Stimulated activated CD4-positive, alpha-beta T cell treated with anti-CD3 and anti-CD28 coated beads, Interleukin-12 subunit alpha, Interleukin-12 subunit beta, amount 100 ng/mL, for 24 hours (primary cell): ENCODE data around the gene BRINP1.

ENCODE experiments used
- DNase-seq, 2 experiments: peaks; one replicate each; pipeline ENCODE4 v3.0.0-alpha.2; 2020; ENCODE audit warnings: low read depth in 2 of 2

The BRINP1 gene, protein sequence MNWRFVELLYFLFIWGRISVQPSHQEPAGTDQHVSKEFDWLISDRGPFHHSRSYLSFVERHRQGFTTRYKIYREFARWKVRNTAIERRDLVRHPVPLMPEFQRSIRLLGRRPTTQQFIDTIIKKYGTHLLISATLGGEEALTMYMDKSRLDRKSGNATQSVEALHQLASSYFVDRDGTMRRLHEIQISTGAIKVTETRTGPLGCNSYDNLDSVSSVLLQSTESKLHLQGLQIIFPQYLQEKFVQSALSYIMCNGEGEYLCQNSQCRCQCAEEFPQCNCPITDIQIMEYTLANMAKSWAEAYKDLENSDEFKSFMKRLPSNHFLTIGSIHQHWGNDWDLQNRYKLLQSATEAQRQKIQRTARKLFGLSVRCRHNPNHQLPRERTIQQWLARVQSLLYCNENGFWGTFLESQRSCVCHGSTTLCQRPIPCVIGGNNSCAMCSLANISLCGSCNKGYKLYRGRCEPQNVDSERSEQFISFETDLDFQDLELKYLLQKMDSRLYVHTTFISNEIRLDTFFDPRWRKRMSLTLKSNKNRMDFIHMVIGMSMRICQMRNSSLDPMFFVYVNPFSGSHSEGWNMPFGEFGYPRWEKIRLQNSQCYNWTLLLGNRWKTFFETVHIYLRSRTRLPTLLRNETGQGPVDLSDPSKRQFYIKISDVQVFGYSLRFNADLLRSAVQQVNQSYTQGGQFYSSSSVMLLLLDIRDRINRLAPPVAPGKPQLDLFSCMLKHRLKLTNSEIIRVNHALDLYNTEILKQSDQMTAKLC

DNA sequence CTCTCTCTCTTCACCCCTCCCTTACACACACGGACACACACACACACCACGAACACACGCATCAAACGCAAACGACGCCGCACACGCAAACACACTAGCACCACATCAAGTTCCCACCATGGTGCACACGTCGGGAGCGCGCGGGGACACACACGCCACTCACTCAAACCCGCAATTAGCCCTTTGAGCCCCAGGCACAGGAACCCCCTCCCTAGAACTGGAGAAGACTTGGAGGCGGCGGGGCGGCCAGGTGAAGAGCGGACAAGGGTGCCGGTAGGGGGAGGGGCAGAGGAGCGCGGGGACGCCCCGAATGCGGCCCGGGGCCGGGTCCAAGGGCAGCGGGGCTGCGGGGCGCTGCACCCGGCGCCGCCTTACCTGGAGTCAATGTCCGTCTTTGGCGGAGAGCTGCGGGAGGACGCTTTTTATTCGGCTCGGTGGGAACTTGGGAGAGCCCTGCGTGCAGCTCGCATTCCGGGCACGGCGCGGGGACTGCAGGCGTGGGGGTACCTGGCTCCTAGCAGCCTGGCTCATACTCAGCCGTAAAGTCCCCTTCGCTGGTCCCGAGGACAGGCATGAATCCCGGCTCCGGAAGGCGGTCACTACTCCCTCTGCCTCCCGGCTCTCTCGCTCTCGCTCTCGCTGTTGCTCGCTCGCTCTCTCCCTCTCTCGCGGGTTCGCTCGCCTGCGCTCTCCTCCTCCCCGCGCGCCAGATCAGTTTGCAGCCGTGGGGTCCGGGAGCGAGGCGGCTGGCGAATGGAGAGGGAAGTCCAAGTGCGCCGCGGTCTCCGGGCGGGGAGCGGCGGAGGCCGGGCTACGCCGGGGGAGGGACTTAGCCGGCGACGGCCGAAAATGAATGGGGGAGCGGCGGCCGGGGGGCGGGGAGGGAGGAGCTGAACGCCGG lies at the start of gene BRINP1:
Gene BRINP1 (minus strand): TSS at position 755 of the 901 bp plus-strand sequence. CDS start 56,080 bp downstream, outside the sequence.
- no peak for DNase-seq

DNA sequence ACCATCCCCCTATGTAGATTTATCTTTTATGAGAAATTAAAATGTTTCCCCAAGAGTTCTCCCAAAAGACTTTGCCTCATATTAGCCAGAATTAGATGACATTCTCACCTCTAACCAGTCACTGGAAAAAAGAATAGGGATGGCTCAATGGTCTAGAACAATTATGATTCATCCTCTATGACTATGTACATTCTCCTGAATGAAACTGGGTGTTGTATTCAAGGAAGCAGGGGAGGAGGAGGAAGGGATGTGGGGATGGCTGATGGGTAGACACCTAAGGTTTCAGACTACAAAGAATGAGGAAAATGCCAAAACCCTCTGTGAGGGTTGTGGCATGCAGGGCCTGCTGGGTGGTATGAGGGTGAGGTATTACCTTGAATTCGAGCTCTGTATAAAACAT lies 49.5 kb upstream of the BRINP1 start:
- no peak for DNase-seq

DNA sequence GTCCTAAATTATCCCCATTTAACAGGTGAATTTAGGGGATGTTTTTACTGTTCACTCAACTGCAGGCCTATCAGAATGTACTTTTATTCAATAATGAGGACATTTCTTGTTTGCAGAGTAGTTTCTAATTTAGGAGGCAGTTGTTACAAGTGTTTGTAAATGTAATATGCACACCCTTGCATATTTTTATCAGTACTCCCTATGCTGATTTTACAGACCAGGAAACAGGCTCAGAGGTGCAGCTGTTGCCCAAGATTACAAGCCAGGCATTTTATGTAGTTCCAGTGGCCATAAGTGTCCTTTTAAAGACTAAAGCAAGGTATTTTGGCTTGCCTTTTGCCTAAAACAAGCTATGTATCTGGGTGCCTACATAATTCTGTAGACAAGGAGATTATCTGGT lies 47.6 kb upstream of the BRINP1 start:
- no peak for DNase-seq

DNA sequence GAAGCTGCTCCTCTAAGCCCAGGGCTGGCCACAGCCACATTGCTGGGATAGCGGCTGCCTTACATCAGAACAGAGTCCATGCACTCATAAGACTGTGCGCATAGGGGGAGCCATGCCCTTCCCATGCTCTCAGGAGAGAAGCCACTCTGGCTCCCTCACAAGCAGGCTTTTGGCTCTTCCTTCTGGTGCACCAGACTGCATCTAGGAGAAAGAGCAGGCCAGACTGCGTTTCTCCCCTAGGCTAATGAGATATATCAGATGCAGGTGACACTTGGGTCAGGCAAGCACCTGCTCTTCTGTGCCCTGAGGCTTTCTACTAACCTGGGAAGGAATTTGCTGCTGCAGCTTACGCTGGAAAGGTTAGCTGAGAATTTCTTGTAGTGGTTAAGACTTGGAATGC lies 43.2 kb upstream of the BRINP1 start:
- no peak for DNase-seq

DNA sequence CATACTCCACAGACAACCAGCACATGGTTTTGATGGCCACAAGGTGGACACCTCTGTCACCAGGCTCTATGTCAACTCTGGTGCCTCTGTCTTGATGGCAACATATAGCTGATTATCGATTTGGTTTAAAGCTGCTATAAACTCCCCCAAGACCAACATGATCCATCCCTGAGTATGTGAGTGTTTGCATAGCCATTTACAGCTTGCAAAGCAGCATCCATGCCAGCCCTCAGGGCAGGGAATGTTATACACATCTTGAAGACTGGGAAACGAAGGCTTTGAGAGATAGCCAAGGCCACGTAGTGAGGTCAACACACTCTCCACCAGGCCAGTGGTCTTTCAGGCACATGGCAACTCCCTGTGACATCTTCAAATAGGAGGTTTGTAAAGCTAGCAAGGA lies 40.3 kb upstream of the BRINP1 start:
- no peak for DNase-seq

DNA sequence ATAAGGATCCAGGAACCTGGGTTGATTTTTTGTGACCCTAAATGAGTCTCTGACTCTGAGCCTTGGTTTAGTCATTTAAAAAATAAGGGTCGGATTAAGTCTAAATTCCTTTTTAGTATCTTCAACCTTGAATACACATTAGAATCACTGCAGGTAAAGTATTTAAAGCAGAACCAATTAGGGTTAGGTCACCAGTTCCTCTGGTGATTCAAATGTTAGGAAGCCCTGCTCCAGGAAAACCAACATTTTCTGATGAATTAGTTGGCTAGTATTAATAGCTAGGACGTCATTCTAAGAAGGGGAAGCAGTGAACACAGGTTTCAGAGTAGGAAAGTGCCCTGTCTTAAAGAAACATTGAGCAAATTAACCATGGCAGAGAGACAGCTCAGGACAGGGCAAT lies 31.4 kb upstream of the BRINP1 start:
- no peak for DNase-seq

DNA sequence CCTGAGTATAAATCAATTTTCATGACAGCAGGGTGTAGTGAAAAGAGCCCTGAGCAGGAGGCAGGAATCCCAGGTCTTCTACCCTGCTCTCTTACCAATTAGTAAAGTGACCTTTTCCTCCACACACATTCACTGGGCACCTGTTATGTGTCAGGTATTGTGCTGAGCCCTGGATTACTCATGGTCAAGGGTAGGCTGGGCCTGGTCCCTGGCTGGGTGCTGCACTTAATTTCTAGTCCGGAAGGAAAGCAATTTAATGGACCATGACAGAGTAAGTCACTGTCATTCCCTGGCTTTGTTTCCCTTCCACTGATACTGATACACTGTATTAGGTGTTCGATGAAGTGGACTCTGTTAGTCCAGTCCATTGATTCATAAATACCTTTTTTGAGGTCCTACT lies 29.1 kb upstream of the BRINP1 start:
- no peak for DNase-seq

DNA sequence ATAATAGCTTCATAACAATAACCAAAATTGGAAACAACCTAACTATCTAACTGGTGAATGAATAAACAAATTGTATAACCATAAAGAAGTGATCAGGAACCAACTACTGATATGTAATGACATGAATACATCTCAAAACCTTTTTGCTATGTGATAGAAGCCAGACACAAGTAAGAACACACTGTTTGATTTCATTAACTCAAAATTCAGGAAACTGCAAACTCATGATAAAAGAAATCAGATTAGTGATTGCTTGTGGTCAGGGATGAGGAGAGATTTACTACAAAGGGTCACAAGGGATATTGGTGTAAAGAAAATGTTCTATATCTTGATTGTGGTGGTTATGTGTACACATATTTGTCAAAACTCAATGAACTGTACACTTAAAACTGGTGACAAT lies 22.6 kb upstream of the BRINP1 start:
- no peak for DNase-seq

DNA sequence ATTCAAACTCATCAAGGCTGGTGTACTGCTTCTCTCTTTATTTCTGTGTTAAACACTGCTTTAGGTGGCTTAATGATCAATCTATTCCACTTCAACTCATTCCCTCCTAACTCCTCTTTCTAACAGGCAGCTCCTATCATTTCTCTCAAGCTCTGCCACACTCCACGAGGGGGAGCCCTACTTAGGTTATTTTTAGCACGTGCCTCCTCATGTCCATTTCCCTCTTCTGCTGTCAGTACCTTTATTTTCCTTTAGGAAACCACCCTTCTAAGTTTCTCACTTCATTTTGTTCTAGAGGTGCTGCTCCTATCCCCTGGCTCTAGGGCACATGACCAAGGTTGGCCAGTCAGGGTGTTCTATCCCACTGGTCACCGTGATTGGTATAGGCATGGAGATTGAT lies 6.7 kb upstream of the BRINP1 start:
- no peak for DNase-seq

DNA sequence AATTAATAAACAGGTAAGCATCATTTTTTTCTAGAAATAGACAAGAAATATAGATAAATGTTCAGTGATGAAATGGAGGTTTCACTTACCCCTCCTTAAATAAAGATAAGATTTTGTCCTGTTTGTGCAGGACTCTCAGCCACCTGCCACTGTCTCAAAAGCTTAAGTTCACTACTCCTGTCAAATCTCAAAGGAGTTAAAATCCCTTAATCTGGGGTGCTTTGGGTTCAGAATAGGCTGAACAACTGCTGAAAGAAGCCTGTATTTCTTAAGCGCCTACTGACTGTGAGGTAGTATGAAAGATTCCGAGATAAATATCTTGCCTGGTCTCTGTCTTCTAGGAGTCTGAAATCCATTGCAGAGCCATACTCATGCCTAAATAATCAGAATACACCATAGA lies 3.7 kb upstream of the BRINP1 start:
- DNase-seq: no peak

DNA sequence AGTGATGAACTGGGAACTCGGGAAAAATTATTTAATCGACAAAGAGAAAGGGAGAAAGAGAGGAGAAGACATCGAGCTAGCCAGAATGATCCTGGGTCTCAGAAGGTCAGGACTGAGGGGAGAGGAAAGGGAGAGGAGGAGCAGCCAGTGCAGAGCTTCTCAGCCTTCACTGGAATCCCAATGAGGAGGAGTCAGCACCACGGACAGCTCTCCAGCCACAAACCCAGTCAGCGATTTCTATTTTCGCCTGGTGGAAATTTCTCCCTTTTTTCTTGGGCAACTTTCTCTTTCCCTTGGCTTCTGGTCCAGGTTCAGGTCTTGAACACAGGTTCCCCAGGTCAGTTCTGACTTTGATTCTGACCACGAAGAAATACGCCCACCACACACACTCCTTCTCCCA lies 1.6 kb upstream of the BRINP1 start:
- DNase-seq: no peak

DNA sequence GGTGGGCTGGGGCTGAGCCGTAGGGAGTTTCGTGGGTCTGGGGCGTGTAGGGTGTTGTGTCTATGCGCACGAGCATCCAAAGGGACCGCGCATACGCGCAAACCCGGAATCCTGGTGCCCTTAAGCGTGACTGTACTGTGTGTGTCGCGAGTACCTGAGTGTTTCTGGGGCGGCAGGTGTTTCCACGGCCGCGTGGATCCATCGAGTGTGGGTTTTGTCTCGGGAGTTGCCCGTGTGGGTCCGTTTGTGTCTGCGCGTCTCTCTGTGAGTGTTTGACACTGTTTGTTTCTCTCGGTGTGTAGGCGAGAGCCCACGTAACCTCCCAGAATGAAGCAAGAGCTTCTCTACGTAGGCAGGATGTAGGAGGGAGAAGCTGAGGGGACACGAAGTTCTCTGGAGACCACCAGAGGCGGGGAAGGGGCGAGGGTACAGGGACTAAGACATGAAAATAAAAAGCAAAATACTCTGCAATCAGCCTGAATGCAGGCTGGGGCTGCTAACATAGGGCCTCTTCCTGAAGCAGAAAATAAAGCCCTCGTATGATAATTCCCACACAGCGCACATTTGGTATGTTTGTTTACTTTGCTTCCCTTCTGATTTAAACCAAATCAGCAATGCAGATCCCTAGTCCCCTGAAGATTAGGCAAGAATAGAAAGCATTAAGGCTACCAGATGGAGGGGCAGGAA lies 588 bp upstream of the BRINP1 start:
- DNase-seq: no peak

DNA sequence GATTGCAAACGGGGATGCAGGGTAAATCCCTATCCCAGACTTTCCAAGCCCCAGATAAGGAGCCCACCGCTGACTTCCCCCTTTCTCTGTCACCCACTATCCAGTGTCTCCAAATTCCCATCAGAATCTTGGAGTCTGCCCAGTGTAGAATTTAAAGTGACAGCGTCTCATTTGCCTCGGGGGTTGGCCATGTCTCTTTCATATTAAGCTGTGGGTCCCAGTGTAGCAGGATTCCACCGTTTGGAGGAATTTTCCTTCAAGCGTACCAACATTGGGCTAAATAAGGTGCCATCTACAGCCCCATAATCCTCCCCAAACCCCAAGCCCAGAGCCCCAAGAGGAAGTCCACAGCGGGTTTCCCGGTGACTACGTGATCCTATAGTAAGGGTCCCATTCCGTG lies 1.1 kb downstream of the BRINP1 start:
- no peak for DNase-seq

DNA sequence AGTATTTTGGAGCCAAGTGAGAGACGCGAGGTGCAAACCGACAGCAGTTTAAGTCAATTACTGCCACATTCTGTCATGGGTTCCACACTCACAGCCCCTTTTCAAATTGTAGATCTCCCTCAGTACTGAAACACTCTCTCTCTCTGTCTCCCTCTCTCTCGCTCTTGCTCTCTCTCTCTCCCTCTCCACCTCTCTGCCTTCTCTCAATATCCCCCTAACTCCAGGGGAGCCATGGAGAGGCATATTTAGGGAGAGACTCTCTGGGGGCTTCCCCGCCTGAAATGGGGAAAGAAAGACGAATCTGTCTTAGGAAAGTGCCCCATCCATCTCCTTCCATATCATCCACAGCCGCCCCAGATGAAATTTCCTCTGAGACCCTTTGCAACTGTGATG lies 1.6 kb downstream of the BRINP1 start:
- no peak for DNase-seq

DNA sequence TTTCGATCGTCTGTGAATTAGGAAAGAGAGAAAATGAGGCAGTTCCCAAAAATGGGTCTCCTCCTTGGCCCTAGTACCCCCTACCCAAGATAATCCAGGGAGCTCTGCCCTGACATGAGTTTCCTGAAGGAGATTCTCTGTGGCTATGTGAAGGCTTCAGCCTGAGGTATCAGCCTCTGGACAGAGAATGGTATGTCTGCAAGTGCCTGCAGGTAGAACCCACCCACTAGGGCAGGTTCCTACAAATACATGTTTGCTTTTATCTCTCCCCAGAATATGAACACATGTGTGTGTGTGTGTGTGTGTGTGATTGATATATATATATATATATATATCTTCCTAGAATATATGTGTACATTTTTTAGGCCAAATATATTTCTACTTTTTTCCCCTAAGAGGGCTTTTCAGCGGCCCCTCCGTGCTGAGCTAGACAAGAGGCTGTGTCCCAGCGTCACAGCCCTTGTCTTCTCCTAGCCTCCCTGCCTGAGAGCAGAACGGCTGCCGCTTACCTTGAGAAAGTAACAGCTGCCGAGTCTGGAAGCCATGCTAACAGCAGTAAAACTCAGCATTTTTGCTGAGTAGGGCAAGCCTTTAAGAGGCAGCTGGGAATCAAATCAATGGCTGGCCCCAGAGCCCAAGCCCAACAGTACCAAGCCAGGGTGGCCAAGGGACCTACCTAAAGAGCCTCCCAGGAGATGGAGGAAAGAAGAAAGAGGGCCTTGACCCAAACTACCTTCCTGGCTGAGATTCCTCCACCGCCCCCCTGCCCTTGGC lies 2.1 kb downstream of the BRINP1 start:
- no peak for DNase-seq

DNA sequence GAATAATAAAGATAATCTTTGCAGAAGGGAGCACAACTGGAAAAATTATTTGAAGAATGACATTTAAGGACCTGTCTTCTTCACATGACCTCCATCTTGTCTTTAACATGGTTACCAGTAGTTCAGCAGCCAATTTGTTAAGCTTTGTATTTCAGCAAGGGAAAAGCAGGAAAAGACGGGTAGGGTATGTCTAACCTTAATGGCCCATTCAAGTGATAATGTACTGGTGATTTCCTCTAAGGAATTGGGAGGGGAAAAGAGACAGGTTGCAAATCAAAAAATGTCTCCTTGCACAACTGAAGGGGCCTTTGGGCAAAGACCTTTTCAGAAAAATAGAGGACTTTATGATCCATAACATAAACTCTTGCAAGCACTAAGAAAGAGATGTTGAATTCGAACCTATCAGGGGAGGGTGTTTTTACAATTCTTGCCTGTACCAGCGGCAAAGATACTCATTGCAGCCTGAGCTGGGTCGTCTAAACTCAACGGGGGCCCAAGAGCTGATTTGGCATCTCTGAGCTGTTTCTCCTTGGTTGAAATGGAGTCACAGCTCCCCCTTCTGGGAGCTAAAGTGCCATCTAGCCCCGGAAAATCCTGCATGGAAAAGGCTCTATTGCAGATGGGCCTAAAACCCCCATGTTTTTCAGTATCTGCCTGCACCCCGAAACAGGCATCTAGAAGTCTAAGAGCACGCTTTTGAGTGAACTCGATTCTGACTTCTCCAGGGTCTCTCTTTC lies 3.8 kb downstream of the BRINP1 start:
- no peak for DNase-seq

DNA sequence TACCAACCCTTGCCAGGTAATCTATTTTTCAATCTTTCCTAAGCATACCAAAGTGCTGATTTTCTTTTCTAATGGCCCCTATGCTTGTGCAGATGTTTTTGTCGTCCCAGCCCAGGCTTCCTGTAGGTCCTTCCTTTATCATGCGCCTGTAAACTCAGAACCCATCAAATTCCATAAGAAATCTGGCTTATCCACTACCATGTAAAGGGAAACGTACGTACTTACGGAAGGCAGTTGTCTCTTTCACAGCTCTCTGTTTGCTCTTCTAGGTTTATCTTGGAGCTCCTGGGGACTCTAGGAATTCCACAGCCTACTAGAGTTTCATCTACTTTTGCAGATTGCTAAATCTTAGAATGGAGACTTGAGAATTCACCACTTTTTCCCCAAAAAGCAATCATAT lies 9.0 kb downstream of the BRINP1 start:
- DNase-seq: no peak

DNA sequence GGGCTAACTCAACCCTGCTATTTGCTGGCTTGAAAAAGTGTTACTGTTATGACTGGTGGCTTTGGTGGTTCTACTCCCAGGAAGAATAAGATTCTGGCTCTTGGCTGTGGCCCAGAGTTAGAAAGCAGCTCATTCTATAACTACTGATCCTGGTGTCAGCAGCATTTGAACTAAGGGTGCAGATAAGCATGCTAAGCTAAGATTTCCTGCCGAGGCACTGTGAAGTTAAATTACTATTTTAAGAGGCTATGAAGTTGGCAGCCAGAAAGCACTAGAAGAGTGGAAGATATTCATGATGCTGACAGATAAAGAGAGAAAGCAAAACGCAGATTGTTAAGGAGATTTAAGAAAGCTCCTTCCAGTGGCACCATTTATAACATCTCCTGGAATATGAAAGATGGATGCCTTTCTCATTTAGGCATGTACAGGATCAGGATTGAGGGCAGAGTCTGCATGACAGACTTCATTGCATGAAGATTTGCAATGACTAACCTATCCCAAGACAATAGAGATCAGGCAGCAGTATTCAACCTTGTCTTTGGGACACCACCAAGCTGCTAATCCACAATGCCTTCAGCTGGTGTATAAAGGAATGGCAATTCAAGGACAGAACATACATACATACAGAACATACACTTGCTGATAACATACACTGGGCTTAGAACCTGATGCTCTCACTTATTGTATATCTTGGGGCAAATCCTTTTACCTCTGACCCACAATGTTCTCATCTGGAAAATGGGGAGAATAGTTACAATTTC lies 11.7 kb downstream of the BRINP1 start:
- no peak for DNase-seq

DNA sequence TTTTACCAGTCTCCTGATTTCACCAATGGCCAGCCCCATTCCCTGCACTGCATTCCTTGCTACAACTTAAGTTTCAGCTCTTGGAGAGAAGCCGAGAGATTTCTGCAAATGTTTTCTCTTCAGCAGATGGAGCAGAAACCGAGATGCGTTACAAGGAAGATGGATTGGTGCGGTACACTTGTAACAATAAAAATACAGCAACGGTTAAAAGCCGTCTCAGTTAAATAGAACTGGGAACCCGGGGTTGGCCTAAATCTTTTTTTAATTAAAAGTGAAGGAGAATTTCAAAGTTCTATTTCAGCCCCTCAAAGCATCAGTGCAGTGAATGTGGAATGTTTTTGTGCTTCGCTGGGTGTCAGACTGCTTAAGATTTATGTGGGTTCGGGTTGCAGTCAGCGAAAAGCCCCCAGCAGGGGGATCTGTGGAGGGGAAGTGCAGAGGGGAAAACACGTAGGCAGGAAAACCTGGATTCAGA lies 19.8 kb downstream of the BRINP1 start:
- no peak for DNase-seq
